ENCODE measurements around the gene SLC25A52. TPM values are rescaled to one million over a fixed set of nuclear protein-coding genes. Genes with fewer than 3 reads are reported as not detected.

SLC25A52 gene
- polyA plus RNA-seq, 4 donors = 0.20 to 0.86 (median 0.48) TPM; not detected in 1

Other genes starting within 250 kb of the SLC25A52 start
- gene TTR, start 169.0 kb downstream of the SLC25A52 start, polyA plus RNA-seq (ENCODE audit: insufficient read length in 4 of 4) = 10 to 100 TPM in 1 of 4 donors, under 1 TPM in 2, not detected in 1; 0.46 to 15.8 (median 0.50) TPM
- 10 to 100 TPM; 10.5 to 23.1 (median 17.0) TPM for gene B4GALT6, start 76.3 kb downstream of the SLC25A52 start, polyA plus RNA-seq (ENCODE audit: insufficient read length in 4 of 4)
- 10 to 100 TPM; 37.4 to 67.6 (median 60.7) TPM for gene TRAPPC8, start 182.2 kb upstream of the SLC25A52 start, polyA plus RNA-seq (ENCODE audit: insufficient read length in 4 of 4)